Measurements from ENCODE around the gene NEMF. TPM values are rescaled to one million over a fixed set of nuclear protein-coding genes. Genes with fewer than 3 reads are reported as not detected.
A peak's percentile ranks its signal among the peaks of the same experiment; 100 is the strongest.
"Not testable (repeated sequence)": the region's sequence is repeated elsewhere in the genome, so short reads cannot be mapped to it uniquely, and the experiment has no call there.

Gene NEMF, protein sequence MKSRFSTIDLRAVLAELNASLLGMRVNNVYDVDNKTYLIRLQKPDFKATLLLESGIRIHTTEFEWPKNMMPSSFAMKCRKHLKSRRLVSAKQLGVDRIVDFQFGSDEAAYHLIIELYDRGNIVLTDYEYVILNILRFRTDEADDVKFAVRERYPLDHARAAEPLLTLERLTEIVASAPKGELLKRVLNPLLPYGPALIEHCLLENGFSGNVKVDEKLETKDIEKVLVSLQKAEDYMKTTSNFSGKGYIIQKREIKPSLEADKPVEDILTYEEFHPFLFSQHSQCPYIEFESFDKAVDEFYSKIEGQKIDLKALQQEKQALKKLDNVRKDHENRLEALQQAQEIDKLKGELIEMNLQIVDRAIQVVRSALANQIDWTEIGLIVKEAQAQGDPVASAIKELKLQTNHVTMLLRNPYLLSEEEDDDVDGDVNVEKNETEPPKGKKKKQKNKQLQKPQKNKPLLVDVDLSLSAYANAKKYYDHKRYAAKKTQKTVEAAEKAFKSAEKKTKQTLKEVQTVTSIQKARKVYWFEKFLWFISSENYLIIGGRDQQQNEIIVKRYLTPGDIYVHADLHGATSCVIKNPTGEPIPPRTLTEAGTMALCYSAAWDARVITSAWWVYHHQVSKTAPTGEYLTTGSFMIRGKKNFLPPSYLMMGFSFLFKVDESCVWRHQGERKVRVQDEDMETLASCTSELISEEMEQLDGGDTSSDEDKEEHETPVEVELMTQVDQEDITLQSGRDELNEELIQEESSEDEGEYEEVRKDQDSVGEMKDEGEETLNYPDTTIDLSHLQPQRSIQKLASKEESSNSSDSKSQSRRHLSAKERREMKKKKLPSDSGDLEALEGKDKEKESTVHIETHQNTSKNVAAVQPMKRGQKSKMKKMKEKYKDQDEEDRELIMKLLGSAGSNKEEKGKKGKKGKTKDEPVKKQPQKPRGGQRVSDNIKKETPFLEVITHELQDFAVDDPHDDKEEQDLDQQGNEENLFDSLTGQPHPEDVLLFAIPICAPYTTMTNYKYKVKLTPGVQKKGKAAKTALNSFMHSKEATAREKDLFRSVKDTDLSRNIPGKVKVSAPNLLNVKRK
- 30.0 and 50.6 TPM in 2 replicates for total RNA-seq (2014; rRNA removed; shearing (Covaris generic); ENCODE audit: low replicate concordance)

DNA sequence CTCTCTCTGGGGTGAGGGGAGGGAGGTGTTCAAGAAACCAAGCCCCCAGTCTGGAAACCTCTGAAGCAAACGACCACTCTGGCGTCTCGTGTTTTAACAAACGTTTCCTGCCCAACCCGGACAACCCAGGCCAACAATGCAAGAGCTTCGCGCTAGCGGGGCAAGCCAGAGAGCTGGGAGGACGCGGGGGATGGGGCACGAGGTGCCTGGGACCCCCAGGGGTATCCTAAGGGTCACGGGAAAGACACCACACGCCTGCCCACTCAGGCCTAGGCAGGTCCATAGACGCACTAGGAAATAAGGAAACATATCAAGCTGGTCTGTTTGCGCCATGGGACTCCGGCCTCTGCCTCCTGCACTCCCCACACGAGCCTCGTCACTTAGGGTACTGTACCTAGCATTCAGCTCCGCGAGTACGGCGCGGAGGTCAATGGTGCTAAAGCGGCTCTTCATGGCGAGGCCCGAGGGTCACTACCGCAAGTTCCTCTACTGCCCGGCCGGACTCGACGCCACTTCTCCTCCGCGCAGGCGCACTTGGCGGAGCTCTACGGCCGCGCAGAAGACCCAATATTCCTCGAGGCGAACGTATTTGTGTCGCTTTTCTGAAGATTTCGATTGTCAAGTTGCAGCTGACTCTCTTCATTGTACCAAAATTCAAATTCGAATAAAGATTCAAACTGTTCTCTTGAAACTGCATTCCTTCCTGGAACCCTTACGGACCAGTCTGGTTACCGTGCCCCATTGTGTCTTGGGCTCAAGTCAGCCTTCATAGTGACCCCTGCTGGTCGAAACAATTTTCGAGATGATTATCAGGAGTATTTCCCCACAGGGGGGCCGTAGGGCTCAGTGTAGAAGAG is at the start of gene NEMF:
NEMF (minus strand) TSS at position 488 of the 857 bp plus-strand sequence; CDS start at position 453, 35 bp downstream.
- DNase-seq = peak; percentile 72
- Histone ChIP-seq H3K9me3 (no peaks in the 10 kb centered on the region), H3K4me3 (peak within 1 kb of the TSS; percentile 79), H3K27me3 (no peaks in the 10 kb centered on the region), H3K36me3 (peaks cover 21% of the 10 kb centered on the region)

DNA sequence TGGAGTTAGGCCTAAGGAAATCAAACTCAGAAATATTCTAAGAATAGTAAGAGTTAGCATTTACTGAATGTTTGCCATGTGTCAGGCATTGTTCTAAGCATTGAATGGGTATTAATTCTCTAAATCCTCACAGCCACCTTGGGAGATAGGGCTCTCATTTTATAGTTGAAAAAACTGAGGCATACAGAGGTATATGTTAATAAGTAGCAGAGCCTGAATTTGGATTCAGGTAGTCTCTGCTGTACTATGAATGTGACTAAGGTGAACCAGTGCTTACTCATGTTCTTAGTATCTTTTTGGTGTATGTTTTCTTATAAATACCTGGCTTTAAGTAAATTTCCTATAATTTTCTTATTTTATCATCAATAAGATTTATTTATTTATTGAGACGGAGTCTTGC is 48.4 kb upstream of the NEMF start:
- H3K4me3 ChIP-seq = no peak overlapping the region
- no peaks in the 10 kb centered on the region for H3K27me3 ChIP-seq

DNA sequence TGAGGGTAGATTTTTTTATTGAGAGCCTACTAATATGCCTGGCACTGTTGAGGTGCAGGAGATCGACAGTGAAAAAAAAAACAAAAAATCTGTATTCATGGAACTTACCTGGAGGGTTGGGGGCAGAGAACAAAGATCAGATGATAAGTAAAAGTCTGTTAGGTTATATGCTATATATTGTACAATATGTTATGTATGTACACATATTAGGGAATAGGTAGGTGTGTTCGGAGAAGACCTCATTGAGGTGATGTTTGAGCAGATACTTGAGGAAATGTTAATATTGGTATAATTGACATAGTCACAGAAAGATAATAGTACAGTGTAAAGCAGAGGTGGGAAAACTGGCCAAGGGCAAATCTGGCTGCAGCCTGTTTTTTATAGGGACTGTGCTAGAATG is 45.9 kb upstream of the NEMF start:
- Histone ChIP-seq H3K9me3 (no peaks in the 10 kb centered on the region), H3K36me3 (peaks cover 42% of the 10 kb centered on the region), H3K27me3 (no peaks in the 10 kb centered on the region), H3K4me3 (no peak overlapping the region)
- no peak for DNase-seq

More for the DNA sequence above, 48.4 kb upstream of the NEMF start:
- Histone ChIP-seq H3K36me3 (peaks cover 18% of the 10 kb centered on the region), H3K9me3 (no peaks in the 10 kb centered on the region)
- no peak for DNase-seq

DNA sequence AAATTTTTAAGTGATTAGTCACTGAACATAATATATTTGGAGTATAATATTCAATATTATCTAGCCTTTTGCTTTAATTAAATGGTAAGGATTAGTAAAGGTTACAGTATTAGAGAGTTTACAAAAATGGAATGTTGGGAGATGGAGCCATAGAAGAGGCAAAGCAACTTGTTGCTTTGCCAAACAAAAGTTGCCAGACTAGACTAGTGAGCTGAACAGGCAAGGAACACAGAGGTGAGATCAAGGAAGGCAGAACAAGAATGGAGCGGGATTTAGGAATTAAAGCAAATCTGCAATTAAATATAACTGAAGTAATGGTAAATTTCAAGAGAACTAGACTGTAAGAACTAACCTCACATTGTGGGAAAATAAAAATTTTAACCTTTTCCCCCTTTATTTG is 45.4 kb upstream of the NEMF start:
- Histone ChIP-seq H3K4me3 (no peak overlapping the region), H3K36me3 (peaks cover 43% of the 10 kb centered on the region), H3K9me3 (no peaks in the 10 kb centered on the region), H3K27me3 (no peaks in the 10 kb centered on the region)
- no peak for DNase-seq

DNA sequence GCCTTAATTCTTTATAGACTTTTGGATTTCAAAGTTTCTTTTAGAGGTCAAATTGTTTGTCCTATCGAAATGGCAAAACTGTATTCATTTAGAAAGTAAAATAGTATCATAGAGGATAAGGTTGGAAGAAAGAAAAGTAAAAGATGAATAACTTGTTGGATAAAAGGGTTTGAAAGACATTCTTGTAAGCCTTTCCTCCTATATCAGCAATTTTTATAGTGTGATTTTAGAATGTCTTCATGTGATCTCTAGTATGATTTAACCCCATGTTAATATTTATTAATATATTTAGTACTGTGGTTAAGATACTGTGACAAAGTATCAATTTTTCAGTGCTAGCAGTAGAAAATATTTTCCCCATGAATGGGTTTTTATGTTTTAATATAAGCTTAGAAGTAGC is 44.8 kb upstream of the NEMF start:
- H3K4me3 ChIP-seq = peak overlapping the region; percentile 95

DNA sequence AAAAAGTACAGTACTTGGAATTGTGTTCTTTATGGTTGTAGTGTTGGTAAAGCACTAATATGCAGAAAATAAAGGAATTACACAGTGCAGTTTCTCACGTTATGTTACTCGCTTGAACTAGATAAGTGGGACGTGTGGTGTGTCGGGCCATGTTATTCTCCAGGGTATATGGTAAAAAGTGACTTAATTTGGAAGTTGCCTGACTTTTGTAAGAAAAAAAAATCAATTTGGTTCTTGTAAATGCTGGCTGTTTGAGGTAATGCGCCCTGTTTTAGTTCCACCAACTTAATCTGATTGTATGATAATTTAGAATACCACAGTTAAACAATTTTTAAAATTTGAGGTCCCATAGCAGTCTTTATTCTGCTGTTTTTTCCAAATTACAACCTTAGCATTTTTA is 44.4 kb upstream of the NEMF start:
- H3K4me3 ChIP-seq = peak overlapping the region; percentile 95
- H3K36me3 ChIP-seq = peaks cover 43% of the 10 kb centered on the region
- H3K27me3 ChIP-seq = no peaks in the 10 kb centered on the region
- DNase-seq = no peak
- no peaks in the 10 kb centered on the region for H3K9me3 ChIP-seq

More for the DNA sequence above, 44.8 kb upstream of the NEMF start:
- Histone ChIP-seq H3K9me3 (no peaks in the 10 kb centered on the region), H3K36me3 (peaks cover 43% of the 10 kb centered on the region), H3K27me3 (no peaks in the 10 kb centered on the region)
- DNase-seq = no peak

DNA sequence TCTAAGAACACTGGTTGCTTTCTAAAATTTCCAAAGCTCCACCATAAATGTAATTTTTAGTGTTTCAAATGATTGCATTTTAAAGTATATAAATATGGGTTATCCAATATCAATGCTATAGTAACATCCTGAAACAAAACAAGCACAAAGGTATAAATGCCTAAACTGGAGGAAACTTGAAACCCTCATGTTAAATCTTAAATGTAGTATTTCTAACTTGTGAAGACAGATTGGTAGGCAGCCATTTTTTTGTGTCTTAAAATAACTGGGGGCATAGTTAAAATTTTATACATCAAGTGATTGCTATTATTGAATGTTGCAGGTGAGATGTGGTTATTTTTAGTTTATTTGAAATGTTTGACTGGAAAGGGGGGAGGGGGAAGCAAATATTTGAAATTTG is 43.7 kb upstream of the NEMF start:
- not testable (repeated sequence) for H3K9me3 ChIP-seq, DNase-seq, H3K27me3 ChIP-seq
- Histone ChIP-seq H3K36me3 (peaks cover 43% of the 10 kb centered on the region), H3K4me3 (peak overlapping the region; percentile 95)

DNA sequence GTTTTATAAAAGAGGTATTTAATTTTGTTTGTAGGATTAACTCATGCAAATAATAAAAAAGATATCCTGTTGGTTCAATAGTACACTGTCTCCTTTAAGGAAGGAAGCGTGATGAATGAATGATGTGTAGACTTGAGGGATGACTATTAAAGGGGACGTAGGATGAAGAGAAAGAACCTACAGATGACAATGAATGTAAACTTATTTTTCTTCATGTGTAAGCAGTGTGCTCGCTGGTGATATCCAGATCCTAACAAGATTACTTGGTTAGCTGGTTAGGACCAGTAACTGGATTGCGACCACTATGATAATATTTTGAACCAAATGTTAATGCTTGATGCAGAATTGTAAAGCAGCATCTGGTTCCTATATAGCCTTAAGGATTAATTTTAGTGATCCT is 42.9 kb upstream of the NEMF start:
- Histone ChIP-seq H3K9me3 (no peaks in the 10 kb centered on the region), H3K36me3 (peaks cover 43% of the 10 kb centered on the region)
- DNase-seq = no peak

DNA sequence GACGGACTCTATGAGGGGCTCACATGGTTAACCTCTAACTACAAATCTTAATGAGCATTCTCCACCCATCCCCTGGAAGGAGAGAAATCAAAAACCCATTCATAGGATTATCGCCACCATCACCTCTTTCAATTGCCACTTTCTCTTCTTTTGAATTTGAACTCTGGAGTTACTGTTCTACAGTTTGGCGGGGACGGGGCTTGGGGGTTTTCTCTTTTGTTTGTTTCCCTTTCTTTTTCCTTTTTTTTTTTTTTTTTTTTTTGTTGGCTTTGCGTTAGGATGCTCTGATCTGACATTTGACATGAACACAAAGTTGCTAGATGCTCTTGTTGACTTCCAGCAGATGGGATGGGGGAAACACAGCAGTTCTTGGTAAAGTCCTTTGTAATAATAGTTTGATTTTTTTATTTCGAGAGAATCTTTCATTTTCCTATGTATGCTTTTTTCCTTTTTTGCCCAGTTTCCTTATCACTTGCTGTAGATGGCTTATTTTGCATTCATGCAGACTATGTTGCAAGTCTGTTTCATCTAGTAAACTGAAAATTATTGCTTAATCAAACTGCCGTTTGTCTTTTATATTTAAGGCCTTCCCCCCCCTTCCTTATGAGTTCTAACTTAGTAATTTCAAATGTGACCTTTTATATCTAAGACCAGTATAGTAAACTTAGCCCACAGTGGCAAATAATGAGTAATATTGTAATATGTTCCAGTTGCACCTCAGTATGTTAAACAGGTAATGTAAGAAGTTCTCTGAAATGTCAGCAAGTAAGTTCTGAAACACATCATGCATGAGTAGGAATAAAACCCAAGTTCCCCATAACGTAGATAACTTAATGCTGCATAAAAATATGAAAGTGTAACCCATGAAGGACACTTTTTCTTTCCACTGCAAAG is 41.9 kb upstream of the NEMF start:
- DNase-seq, H3K9me3 ChIP-seq, H3K27me3 ChIP-seq: not testable (repeated sequence)
- Histone ChIP-seq H3K4me3 (peak overlapping the region; percentile 95), H3K36me3 (peaks cover 43% of the 10 kb centered on the region)

More for the DNA sequence above, 42.9 kb upstream of the NEMF start:
- peak overlapping the region; percentile 95 for H3K4me3 ChIP-seq
- H3K27me3 ChIP-seq = no peaks in the 10 kb centered on the region

DNA sequence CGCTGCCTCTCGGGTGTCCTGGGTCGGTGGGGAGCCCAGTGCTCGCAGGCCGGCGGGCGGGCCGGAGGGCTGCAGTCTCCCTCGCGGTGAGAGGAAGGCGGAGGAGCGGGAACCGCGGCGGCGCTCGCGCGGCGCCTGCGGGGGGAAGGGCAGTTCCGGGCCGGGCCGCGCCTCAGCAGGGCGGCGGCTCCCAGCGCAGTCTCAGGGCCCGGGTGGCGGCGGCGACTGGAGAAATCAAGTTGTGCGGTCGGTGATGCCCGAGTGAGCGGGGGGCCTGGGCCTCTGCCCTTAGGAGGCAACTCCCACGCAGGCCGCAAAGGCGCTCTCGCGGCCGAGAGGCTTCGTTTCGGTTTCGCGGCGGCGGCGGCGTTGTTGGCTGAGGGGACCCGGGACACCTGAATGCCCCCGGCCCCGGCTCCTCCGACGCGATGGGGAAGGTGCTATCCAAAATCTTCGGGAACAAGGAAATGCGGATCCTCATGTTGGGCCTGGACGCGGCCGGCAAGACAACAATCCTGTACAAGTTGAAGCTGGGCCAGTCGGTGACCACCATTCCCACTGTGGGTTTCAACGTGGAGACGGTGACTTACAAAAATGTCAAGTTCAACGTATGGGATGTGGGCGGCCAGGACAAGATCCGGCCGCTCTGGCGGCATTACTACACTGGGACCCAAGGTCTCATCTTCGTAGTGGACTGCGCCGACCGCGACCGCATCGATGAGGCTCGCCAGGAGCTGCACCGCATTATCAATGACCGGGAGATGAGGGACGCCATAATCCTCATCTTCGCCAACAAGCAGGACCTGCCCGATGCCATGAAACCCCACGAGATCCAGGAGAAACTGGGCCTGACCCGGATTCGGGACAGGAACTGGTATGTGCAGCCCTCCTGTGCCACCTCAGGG is 41.0 kb upstream of the NEMF start:
- no peaks in the 10 kb centered on the region for H3K27me3 ChIP-seq
- peaks cover 43% of the 10 kb centered on the region for H3K36me3 ChIP-seq
- DNase-seq = peak; percentile 51
- H3K4me3 ChIP-seq = peak overlapping the region; percentile 95
- H3K9me3 ChIP-seq = no peaks in the 10 kb centered on the region

DNA sequence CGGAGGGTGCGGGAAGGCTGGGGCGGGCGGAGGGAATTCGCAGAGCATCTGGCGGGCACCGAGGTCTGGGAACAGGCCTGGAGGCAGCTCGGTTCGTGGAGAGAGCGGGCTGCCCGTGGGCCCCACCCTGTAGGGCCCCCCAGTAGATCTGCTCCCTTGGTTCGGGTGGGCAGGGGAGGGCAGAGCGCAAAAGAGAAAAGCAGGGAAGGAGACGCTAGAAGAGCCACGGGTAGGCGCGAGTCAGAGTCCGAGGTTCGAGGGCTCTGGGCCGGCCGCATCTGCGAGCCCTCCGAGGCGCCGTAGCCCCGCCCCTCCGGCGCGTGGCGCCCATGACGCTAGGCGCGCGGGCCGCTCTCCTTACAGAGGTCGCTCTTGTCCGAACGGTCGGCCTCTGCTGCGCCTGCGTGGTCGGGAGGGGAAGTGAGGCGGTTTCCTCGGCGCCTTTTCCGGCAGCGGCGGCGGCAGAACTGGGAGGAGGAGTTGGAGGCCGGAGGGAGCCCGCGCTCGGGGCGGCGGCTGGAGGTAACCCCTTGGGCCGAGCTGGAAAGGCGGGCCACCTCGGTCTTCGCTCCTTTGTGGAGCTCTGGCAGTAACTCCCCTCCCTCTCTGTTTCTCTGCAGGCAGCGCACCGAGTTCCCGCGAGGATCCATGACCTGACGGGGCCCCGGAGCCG is 40.2 kb upstream of the NEMF start, which contains the start of gene ARF6:
ARF6 (plus strand) TSS at position 447 of the 673 bp plus-strand sequence. CDS start 655 bp downstream, outside the sequence.
- peak; percentile 96 for DNase-seq
- Histone ChIP-seq H3K36me3 (peaks cover 37% of the 10 kb centered on the region), H3K9me3 (no peaks in the 10 kb centered on the region), H3K27me3 (no peaks in the 10 kb centered on the region), H3K4me3 (peak within 1 kb of the TSS; percentile 95)

DNA sequence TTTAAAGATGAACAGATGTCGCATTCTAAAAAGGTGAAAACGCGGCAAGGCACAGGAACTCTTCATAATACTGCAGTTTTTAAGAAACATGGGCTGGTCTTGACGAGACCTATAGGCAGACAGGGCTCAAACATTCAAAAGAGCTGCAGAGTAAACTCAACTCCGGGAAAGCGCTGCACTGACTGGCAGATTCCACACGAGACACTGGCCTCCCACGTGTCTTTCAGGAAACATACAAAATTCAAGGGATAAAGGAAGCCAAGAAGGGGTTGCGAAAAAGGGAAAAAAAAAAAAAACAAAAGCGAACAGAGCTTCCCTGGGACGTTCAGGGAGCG is 39.7 kb upstream of the NEMF start:
- Histone ChIP-seq H3K36me3 (peaks cover 32% of the 10 kb centered on the region), H3K27me3 (no peaks in the 10 kb centered on the region), H3K9me3 (no peaks in the 10 kb centered on the region), H3K4me3 (peak overlapping the region; percentile 95)
- peak; percentile 59 for DNase-seq

DNA sequence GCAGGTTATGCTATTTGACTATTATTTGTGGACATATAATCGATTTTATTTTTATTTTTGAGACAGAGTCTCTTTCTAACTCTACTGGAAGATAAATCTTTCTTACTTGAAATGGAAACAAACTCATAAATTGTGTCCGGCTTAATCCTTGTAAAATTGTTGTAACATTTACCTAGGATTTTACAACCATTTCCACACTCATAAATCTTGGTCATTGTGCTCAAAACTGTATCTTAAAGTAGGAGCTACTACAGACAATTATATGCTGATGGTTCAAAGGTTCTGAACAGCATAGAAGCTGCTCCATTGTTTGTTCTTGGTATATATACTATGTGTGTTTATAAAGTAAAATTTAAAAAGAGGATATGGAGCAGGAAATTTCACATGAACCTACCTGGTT is 35.7 kb upstream of the NEMF start:
- H3K9me3 ChIP-seq = no peaks in the 10 kb centered on the region
- no peak for DNase-seq
- no peaks in the 10 kb centered on the region for H3K27me3 ChIP-seq
- no peaks in the 10 kb centered on the region for H3K36me3 ChIP-seq
- H3K4me3 ChIP-seq = no peak overlapping the region

DNA sequence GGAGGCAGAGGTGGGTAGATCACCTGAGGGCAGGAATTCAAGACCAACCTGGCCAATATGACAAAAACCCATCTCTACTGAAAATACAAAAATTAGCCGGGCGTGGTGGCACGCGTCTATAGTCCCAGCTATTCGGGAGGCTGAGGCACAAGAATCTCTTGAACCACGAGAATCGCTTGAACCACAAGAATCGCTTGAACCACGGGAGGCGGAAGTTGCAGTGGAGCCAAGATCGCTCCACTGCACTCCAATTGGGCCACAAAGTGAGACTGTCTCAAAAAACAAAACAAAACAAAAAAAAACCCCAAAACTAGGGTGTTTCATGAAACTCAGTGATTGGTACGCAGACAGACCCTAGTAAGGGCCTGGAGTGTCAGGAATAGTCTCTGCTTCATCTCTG is 33.9 kb upstream of the NEMF start:
- no peak overlapping the region for H3K4me3 ChIP-seq
- DNase-seq = no peak
- no peaks in the 10 kb centered on the region for H3K27me3 ChIP-seq
- no peaks in the 10 kb centered on the region for H3K36me3 ChIP-seq
- H3K9me3 ChIP-seq = no peaks in the 10 kb centered on the region
